GM18505 (cell line): ENCODE measurements around the gene SDHC.
"Not testable (repeated sequence)": the region's sequence is repeated elsewhere in the genome, so short reads cannot be mapped to it uniquely, and the experiment has no call there.

ENCODE experiments used
- ATAC-seq: cut with Tn5 transposase; IDR thresholded peaks from one replicate; pipeline ENCODE4 v1.9.1; 2021; ENCODE audit not compliant: unreplicated experiment
- POLR2A ChIP-seq: IDR thresholded peaks from 4 replicates; pipeline ENCODE4 v1.6.1; 2011; ENCODE audit warnings: borderline replicate concordance; ENCODE audit not compliant: insufficient read depth, insufficient read length; ENCODE audit errors: extremely low read depth

SDHC gene

DNA sequence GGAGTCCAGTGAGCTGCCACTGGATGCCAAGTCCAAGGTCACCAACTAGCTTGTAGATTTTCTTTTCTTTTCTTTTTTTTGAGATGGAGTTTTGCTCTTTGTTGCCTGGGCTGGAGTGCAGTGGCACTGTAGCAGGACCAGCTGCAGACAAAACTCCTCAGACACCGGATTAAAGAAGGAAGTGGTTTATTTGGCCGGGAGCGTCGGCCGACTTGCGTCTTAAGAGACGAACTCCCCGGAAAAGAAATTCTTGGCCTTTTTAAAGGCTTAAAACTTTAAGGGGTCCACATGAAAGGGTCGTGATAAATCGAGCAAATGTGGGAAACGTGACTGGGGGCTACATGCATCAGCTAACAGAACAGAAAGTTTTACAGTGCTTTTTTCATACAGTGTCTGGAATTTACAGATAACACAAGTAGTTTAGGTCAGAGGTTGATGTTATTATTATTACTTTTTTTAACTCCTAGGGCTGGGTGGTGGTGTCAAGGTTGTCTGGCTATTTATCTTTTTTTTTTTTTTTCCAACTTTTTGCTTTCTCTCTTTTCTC is 89.9 kb downstream of the SDHC start:
- no peak for TF ChIP-seq POLR2A
- no peak for ATAC-seq

GRCh38 chr1:161406551-161406950 is 92.4 kb downstream of the SDHC start:
- not testable (repeated sequence) for ATAC-seq

- TF ChIP-seq POLR2A, result no peak
- no peak for ATAC-seq
Measured at GRCh38 chr1:161407451-161407985, 93.3 kb downstream of the SDHC start.

- no peak for ATAC-seq
- TF ChIP-seq POLR2A, result no peak
Measured at GRCh38 chr1:161408429-161409052, 94.4 kb downstream of the SDHC start.

DNA sequence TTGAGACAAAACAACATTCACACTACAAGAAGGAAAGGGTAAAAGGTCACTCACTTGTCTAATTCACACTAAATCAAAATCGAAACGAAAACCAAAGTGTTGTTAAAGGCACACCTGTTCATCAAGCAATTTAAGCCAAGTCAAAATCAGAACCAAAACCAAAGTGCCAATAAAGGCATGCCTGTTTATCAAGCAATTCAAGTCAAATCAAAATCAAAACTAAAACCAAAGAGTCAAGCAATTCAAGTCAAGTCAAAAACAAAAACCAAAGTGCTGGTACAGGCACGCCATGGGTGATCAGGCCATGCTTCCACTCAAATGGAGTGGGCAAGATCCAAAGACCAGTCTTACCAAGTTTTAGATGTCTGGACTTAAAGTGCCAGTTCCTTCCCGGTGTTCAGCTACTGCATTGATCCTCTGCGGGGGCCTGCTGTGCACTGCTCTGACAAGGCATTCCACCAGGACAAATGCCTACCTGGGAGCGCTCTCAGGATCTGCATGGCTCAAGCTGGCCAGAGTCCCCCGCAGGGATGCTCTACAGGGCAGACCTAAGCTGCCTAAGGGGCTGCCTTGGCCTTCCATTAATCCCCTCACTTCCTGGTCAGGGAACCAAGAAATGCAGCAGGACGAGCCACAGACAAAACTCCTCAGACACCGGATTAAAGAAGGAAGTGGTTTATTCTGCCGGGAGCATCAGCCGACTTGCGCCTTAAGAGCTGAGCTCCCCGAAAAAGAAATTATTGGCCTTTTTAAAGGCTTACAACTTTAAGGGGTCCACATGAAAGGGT is 95.9 kb downstream of the SDHC start:
- not testable (repeated sequence) for ATAC-seq

GRCh38 chr1:161410636-161410970 is 96.4 kb downstream of the SDHC start:
- ATAC-seq, result not testable (repeated sequence)
